ENCODE data around the gene AP4M1. TPM values are rescaled to one million over a fixed set of nuclear protein-coding genes. Genes with fewer than 3 reads are reported as not detected.

Gene AP4M1
- total RNA-seq, 2 donors from 2014 or later: 18.0 to 27.2 TPM

DNA sequence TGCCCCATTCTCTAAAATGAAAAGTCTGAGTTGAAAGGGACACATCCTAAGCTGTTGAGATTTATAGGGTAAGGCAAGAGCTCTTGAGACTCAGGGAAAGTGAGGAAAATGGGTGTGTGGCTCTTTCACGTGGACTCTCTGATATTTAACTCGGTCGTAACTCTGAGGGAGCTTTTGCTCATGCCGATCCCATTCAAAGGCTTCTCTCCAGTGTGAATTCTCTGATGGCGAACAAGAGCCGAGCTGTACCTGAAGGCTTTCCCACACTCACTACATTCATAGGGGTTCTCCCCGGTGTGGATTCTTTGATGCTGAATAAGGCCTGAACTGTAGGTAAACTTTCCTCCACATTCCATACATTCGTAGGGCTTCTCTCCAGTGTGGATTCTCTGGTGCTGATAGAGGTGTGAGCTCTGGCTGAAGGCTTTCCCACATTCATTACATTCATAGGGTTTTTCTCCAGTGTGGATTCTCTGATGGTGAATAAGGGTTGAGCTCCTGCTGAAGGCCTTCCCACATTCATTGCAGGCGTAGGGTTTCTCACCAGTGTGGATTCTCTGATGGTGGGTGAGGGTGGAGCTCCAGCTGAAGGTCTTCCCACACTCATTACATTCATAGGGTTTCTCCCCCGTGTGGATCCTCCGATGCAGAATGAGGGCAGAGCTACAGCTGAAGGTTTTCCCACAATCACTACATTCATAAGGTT, 30.3 kb upstream of the AP4M1 start:
- no peaks in the 10 kb centered on the region for H3K4me1 ChIP-seq (replicated peaks)
- intact Hi-C loops (cut with DNase I): no loop called here
- H3K27ac ChIP-seq: no peak overlapping the region
- DNase-seq (ENCODE audit: low spot score): no peak
- peaks cover 14 to 48% of the 10 kb centered on the region in 2 donors for H3K36me3 ChIP-seq
- no peaks in the 10 kb centered on the region for H3K27me3 ChIP-seq (replicated peaks; ENCODE audit: insufficient read depth)
- TF ChIP-seq POLR2AphosphoS5 (IDR thresholded peaks at IDR 0.05): no peak
- no peak for TF ChIP-seq POLR2A (IDR thresholded peaks at IDR 0.05)
- TF ChIP-seq, protein P1, sequence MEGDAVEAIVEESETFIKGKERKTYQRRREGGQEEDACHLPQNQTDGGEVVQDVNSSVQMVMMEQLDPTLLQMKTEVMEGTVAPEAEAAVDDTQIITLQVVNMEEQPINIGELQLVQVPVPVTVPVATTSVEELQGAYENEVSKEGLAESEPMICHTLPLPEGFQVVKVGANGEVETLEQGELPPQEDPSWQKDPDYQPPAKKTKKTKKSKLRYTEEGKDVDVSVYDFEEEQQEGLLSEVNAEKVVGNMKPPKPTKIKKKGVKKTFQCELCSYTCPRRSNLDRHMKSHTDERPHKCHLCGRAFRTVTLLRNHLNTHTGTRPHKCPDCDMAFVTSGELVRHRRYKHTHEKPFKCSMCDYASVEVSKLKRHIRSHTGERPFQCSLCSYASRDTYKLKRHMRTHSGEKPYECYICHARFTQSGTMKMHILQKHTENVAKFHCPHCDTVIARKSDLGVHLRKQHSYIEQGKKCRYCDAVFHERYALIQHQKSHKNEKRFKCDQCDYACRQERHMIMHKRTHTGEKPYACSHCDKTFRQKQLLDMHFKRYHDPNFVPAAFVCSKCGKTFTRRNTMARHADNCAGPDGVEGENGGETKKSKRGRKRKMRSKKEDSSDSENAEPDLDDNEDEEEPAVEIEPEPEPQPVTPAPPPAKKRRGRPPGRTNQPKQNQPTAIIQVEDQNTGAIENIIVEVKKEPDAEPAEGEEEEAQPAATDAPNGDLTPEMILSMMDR (IDR thresholded peaks at IDR 0.05): no peak
- WGBS: 97% methylated on average over 11 of the region's 11 CpGs
- no peak overlapping the region for H3K4me3 ChIP-seq
- H3K9me3 ChIP-seq: no peaks in the 10 kb centered on the region

DNA sequence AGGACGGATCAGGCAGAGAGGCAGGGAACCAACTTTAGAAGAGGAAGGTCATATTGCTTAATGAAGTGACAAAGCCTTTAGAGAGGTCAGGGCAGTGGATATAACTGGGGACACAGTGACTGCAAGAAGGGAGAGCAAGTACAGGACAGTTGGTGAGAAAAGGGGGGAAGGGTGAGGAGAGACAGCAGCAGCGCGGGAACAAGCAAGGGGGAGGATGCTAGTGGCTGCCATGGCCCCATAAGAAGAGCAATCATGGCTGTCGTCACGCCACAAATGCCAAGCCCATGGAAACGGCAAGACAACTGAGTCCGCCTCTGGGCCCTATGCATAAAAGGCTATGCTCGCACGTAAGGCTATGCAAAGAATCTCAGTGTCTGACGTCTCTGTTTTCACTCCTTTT, 29.0 kb upstream of the AP4M1 start:
- no peak for DNase-seq (ENCODE audit: low spot score)
- peaks cover 14 to 48% of the 10 kb centered on the region in 2 donors for H3K36me3 ChIP-seq
- H3K4me1 ChIP-seq (replicated peaks): no peaks in the 10 kb centered on the region
- intact Hi-C loops (cut with DNase I): no loop called here
- TF ChIP-seq POLR2A (IDR thresholded peaks at IDR 0.05) (no peak), POLR2AphosphoS5 (IDR thresholded peaks at IDR 0.05) (no peak)
- TF ChIP-seq, protein P1 (IDR thresholded peaks at IDR 0.05): no peak
- no peaks in the 10 kb centered on the region for H3K9me3 ChIP-seq
- H3K27ac ChIP-seq: no peak overlapping the region
- H3K27me3 ChIP-seq (replicated peaks; ENCODE audit: insufficient read depth): no peaks in the 10 kb centered on the region
- 98% methylated on average over 10 of the region's 10 CpGs for WGBS
- H3K4me3 ChIP-seq: no peak overlapping the region

DNA sequence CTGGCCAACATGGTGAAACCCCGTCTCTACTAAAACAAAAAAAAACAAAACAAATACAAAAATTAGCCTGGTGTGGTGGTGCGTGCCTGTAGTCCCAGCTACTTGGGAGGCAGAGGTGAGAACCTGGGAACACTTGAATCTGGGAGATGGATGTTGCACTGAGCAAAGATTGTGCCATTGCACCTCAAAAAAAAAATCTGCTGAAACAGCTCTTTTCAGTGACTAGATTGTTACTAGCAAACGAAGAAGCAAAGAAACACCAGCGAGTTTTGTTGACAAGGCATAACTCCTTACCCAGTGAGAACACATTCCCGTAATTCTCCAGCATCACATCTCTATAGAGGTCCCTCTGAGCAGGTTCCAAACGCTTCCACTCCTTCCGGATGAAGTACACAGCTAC, 26.6 kb upstream of the AP4M1 start:
- Histone ChIP-seq H3K4me3 (no peak overlapping the region), H3K36me3 (peaks cover 14 to 48% of the 10 kb centered on the region in 2 donors), H3K27me3 (replicated peaks; ENCODE audit: insufficient read depth) (no peaks in the 10 kb centered on the region), H3K27ac (no peak overlapping the region), H3K9me3 (no peaks in the 10 kb centered on the region), H3K4me1 (replicated peaks) (peaks cover 2% of the 10 kb centered on the region)
- whole genome bisulfite sequencing: 97% methylated on average over 7 of the region's 7 CpGs
- no peak for DNase-seq (ENCODE audit: low spot score)
- TF ChIP-seq POLR2A (IDR thresholded peaks at IDR 0.05) (no peak), POLR2AphosphoS5 (IDR thresholded peaks at IDR 0.05) (no peak)
- TF ChIP-seq, protein P1 (IDR thresholded peaks at IDR 0.05): no peak
- intact Hi-C loops (cut with DNase I): no loop called here

DNA sequence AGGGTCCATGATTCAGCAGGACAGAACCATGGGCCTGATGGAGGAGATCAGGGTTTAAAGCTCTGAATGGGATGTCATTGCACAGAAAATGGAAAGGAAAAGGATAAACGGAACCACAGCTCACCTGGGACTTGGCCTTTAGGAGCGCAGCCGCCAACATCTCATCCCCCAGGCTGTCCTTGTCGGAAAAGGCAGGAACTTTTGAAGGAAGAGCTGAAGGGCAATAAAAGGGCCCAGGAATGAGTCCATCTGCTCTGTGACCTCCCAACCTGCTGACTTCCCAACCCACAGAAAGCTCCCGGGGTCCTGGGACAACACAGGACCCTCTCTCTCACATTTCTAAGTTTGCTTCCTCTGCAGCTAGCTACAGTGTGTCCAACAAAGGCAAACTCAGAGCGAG, 26.0 kb upstream of the AP4M1 start:
- intact Hi-C loops (cut with DNase I): no loop called here
- DNase-seq (ENCODE audit: low spot score): no peak
- no peak for TF ChIP-seq POLR2A (IDR thresholded peaks at IDR 0.05)
- TF ChIP-seq, protein P1 (IDR thresholded peaks at IDR 0.05): no peak
- Histone ChIP-seq H3K9me3 (no peaks in the 10 kb centered on the region), H3K4me3 (no peak overlapping the region), H3K4me1 (replicated peaks) (peaks cover 8% of the 10 kb centered on the region), H3K36me3 (peaks cover 14 to 48% of the 10 kb centered on the region in 2 donors), H3K27ac (no peak overlapping the region), H3K27me3 (replicated peaks; ENCODE audit: insufficient read depth) (no peaks in the 10 kb centered on the region)
- 91% methylated on average over 6 of the region's 6 CpGs for WGBS

DNA sequence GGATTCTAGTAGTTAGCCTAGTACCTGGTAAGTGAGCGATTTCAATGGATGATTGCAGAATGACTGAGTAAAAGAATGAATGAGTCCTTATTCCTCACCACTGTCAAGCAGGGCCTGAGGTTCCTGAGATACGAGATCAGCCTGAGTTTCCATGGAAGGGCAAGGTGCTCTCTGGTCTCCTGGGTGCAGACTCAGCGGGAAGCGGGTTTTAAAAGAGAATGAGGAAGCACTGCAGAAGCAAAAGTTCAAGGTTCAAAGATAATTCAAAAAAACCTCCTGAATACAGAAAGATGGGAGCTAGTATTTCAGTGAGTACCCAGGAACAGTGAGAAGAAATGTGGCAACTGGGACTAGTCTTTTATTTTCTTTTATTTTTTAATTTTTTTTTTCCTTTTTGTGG, 24.2 kb upstream of the AP4M1 start:
- WGBS: 95% methylated on average over 4 of the region's 4 CpGs

More for the DNA sequence above, 24.2 kb upstream of the AP4M1 start:
- Histone ChIP-seq H3K9me3 (no peaks in the 10 kb centered on the region), H3K36me3 (peaks cover 2 to 33% of the 10 kb centered on the region in 2 donors), H3K27me3 (replicated peaks; ENCODE audit: insufficient read depth) (no peaks in the 10 kb centered on the region), H3K27ac (no peak overlapping the region), H3K4me3 (no peak overlapping the region), H3K4me1 (replicated peaks) (peaks cover 10% of the 10 kb centered on the region)
- DNase-seq (ENCODE audit: low spot score): no peak
- intact Hi-C loops (cut with DNase I): no loop called here
- TF ChIP-seq POLR2A (IDR thresholded peaks at IDR 0.05) (no peak), POLR2AphosphoS5 (IDR thresholded peaks at IDR 0.05) (no peak)
- TF ChIP-seq, protein P1 (IDR thresholded peaks at IDR 0.05): no peak
